Measurements from ENCODE around the gene RHOBTB3. TPM values are rescaled to one million over a fixed set of nuclear protein-coding genes. Genes with fewer than 3 reads are reported as not detected.

Gene RHOBTB3
- total RNA-seq, 1 experiment from 2014 or later: 56.7 TPM

GRCh38 chr5:95778713-95779436 lies 47.7 kb downstream of the RHOBTB3 start:
- in situ Hi-C loops (cut with HindIII; ENCODE audit: low pct_unique_long_range_greater_than_20kb, low sequenced_read_pairs): no loop called here
- no peak for DNase-seq (ENCODE audit: low read depth, low spot score)

- DNase-seq (ENCODE audit: low read depth, low spot score): no peak
- in situ Hi-C loops (cut with HindIII; ENCODE audit: low pct_unique_long_range_greater_than_20kb, low sequenced_read_pairs): no loop called here
These were observed 48.5 kb downstream of the RHOBTB3 start for GRCh38 chr5:95779611-95780010.

- in situ Hi-C loops (cut with HindIII; ENCODE audit: low pct_unique_long_range_greater_than_20kb, low sequenced_read_pairs): no loop called here
- DNase-seq (ENCODE audit: low read depth, low spot score): no peak
These were observed 49.5 kb downstream of the RHOBTB3 start for GRCh38 chr5:95780597-95780996.

- peak; percentile 88 for DNase-seq (ENCODE audit: low read depth, low spot score)
- in situ Hi-C loops (cut with HindIII; ENCODE audit: low pct_unique_long_range_greater_than_20kb, low sequenced_read_pairs): no loop called here
These were observed 50.0 kb downstream of the RHOBTB3 start for GRCh38 chr5:95781101-95781583.

- in situ Hi-C loops (cut with HindIII; ENCODE audit: low pct_unique_long_range_greater_than_20kb, low sequenced_read_pairs): no loop called here
- no peak for DNase-seq (ENCODE audit: low read depth, low spot score)
These were observed 51.0 kb downstream of the RHOBTB3 start for GRCh38 chr5:95782181-95782580.

GRCh38 chr5:95783661-95784060 lies 52.5 kb downstream of the RHOBTB3 start:
- in situ Hi-C loops (cut with HindIII; ENCODE audit: low pct_unique_long_range_greater_than_20kb, low sequenced_read_pairs): no loop called here

GRCh38 chr5:95784514-95785302 lies 53.6 kb downstream of the RHOBTB3 start:
- no peak for DNase-seq (ENCODE audit: low read depth, low spot score)
- in situ Hi-C loops (cut with HindIII; ENCODE audit: low pct_unique_long_range_greater_than_20kb, low sequenced_read_pairs): no loop called here

More at GRCh38 chr5:95783661-95784060, 52.5 kb downstream of the RHOBTB3 start:
- no peak for DNase-seq (ENCODE audit: low read depth, low spot score)

- in situ Hi-C loops (cut with HindIII; ENCODE audit: low pct_unique_long_range_greater_than_20kb, low sequenced_read_pairs): no loop called here
- no peak for DNase-seq (ENCODE audit: low read depth, low spot score)
These were observed 55.8 kb downstream of the RHOBTB3 start for GRCh38 chr5:95786821-95787418.

- DNase-seq (ENCODE audit: low read depth, low spot score): no peak
- in situ Hi-C loops (cut with HindIII; ENCODE audit: low pct_unique_long_range_greater_than_20kb, low sequenced_read_pairs): no loop called here
These were observed 57.4 kb downstream of the RHOBTB3 start for GRCh38 chr5:95788493-95788892.

- in situ Hi-C loops (cut with HindIII; ENCODE audit: low pct_unique_long_range_greater_than_20kb, low sequenced_read_pairs): no loop called here
- DNase-seq (ENCODE audit: low read depth, low spot score): no peak
These were observed 60.6 kb downstream of the RHOBTB3 start for GRCh38 chr5:95791751-95792150.

- no peak for DNase-seq (ENCODE audit: low read depth, low spot score)
- in situ Hi-C loops (cut with HindIII; ENCODE audit: low pct_unique_long_range_greater_than_20kb, low sequenced_read_pairs): no loop called here
These were observed 63.0 kb downstream of the RHOBTB3 start for GRCh38 chr5:95794070-95794516.

GRCh38 chr5:95797301-95797700 lies 66.2 kb downstream of the RHOBTB3 start:
- in situ Hi-C loops (cut with HindIII; ENCODE audit: low pct_unique_long_range_greater_than_20kb, low sequenced_read_pairs): no loop called here
- DNase-seq (ENCODE audit: low read depth, low spot score): no peak

GRCh38 chr5:95798048-95798447 lies 66.9 kb downstream of the RHOBTB3 start:
- in situ Hi-C loops (cut with HindIII; ENCODE audit: low pct_unique_long_range_greater_than_20kb, low sequenced_read_pairs): no loop called here

GRCh38 chr5:95798545-95798944 lies 67.4 kb downstream of the RHOBTB3 start:
- in situ Hi-C loops (cut with HindIII; ENCODE audit: low pct_unique_long_range_greater_than_20kb, low sequenced_read_pairs): no loop called here
- DNase-seq (ENCODE audit: low read depth, low spot score): no peak

More at GRCh38 chr5:95798048-95798447, 66.9 kb downstream of the RHOBTB3 start:
- no peak for DNase-seq (ENCODE audit: low read depth, low spot score)

- DNase-seq (ENCODE audit: low read depth, low spot score): no peak
- in situ Hi-C loops (cut with HindIII; ENCODE audit: low pct_unique_long_range_greater_than_20kb, low sequenced_read_pairs): no loop called here
These were observed 68.2 kb downstream of the RHOBTB3 start for GRCh38 chr5:95799191-95799835.

GRCh38 chr5:95800553-95800952 lies 69.4 kb downstream of the RHOBTB3 start:
- no peak for DNase-seq (ENCODE audit: low read depth, low spot score)
- in situ Hi-C loops (cut with HindIII; ENCODE audit: low pct_unique_long_range_greater_than_20kb, low sequenced_read_pairs): no loop called here

- in situ Hi-C loops (cut with HindIII; ENCODE audit: low pct_unique_long_range_greater_than_20kb, low sequenced_read_pairs): no loop called here
- DNase-seq (ENCODE audit: low read depth, low spot score): no peak
These were observed 70.4 kb downstream of the RHOBTB3 start for GRCh38 chr5:95801532-95801931.

- DNase-seq (ENCODE audit: low read depth, low spot score): no peak
- in situ Hi-C loops (cut with HindIII; ENCODE audit: low pct_unique_long_range_greater_than_20kb, low sequenced_read_pairs): no loop called here
These were observed 70.8 kb downstream of the RHOBTB3 start for GRCh38 chr5:95801961-95802360.
